HG03442 (cell line): ENCODE data around the gene HLX.

Experiments used
- ATAC-seq: cut with Tn5 transposase; IDR thresholded peaks from one replicate; pipeline ENCODE4 v1.9.1; 2021; ENCODE audit warnings: mild to moderate bottlenecking, moderate library complexity; ENCODE audit not compliant: unreplicated experiment

Gene HLX

GRCh38 chr1:220894025-220894923 is 15.0 kb downstream of the HLX start:
- no peak for ATAC-seq

- ATAC-seq, result no peak
Measured at GRCh38 chr1:220894924-220895256, 15.6 kb downstream of the HLX start.

- no peak for ATAC-seq
Measured at GRCh38 chr1:220895412-220895946, 16.2 kb downstream of the HLX start.

- ATAC-seq, result no peak
Measured at GRCh38 chr1:220896092-220896491, 16.8 kb downstream of the HLX start.

- no peak for ATAC-seq
Measured at GRCh38 chr1:220900842-220901241, 21.6 kb downstream of the HLX start.

- ATAC-seq, result no peak
Measured at GRCh38 chr1:220901881-220902280, 22.6 kb downstream of the HLX start.

- ATAC-seq, result no peak
Measured at GRCh38 chr1:220902916-220903315, 23.7 kb downstream of the HLX start.

- ATAC-seq, result no peak
Measured at GRCh38 chr1:220904876-220905275, 25.6 kb downstream of the HLX start.

GRCh38 chr1:220905650-220906560 is 26.7 kb downstream of the HLX start:
- no peak for ATAC-seq

- no peak for ATAC-seq
Measured at GRCh38 chr1:220906561-220907334, 27.5 kb downstream of the HLX start.

- no peak for ATAC-seq
Measured at GRCh38 chr1:220908757-220909156, 29.5 kb downstream of the HLX start.

GRCh38 chr1:220910021-220910420 is 30.8 kb downstream of the HLX start:
- no peak for ATAC-seq

- no peak for ATAC-seq
Measured at GRCh38 chr1:220914283-220915116, 35.3 kb downstream of the HLX start.

GRCh38 chr1:220915117-220915440 is 35.8 kb downstream of the HLX start:
- ATAC-seq, result no peak

GRCh38 chr1:220915954-220916353 is 36.7 kb downstream of the HLX start:
- ATAC-seq, result no peak

- no peak for ATAC-seq
Measured at GRCh38 chr1:220917101-220917500, 37.9 kb downstream of the HLX start.

GRCh38 chr1:220917535-220918209 is 38.4 kb downstream of the HLX start:
- ATAC-seq, result no peak

- no peak for ATAC-seq
Measured at GRCh38 chr1:220918285-220918951, 39.2 kb downstream of the HLX start.

GRCh38 chr1:220920967-220921366 is 41.7 kb downstream of the HLX start:
- no peak for ATAC-seq
